Measurements from ENCODE around the gene RASGEF1B. TPM values are rescaled to one million over a fixed set of nuclear protein-coding genes. Genes with fewer than 3 reads are reported as not detected.

Gene RASGEF1B
- total RNA-seq, 1 experiment from 2014 or later = 1.4 TPM

- no TSS peak for BruUV-seq (replicated peaks)
- CTCF ChIA-PET = no interaction called here
- H3K9ac ChIP-seq (ENCODE audit: low read length) = no peak overlapping the region
- no peak overlapping the region for H3K27ac ChIP-seq (ENCODE audit: low read length)
- no peak for TF ChIP-seq EZH2phosphoT487 (IDR thresholded peaks at IDR 0.05; ENCODE audit: borderline replicate concordance, low read length)
- TF ChIP-seq, protein P1, sequence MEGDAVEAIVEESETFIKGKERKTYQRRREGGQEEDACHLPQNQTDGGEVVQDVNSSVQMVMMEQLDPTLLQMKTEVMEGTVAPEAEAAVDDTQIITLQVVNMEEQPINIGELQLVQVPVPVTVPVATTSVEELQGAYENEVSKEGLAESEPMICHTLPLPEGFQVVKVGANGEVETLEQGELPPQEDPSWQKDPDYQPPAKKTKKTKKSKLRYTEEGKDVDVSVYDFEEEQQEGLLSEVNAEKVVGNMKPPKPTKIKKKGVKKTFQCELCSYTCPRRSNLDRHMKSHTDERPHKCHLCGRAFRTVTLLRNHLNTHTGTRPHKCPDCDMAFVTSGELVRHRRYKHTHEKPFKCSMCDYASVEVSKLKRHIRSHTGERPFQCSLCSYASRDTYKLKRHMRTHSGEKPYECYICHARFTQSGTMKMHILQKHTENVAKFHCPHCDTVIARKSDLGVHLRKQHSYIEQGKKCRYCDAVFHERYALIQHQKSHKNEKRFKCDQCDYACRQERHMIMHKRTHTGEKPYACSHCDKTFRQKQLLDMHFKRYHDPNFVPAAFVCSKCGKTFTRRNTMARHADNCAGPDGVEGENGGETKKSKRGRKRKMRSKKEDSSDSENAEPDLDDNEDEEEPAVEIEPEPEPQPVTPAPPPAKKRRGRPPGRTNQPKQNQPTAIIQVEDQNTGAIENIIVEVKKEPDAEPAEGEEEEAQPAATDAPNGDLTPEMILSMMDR (conservative IDR thresholded peaks at IDR 0.05; ENCODE audit: low read depth, low read length) = no peak
- no peak for TF ChIP-seq EZH2 (IDR thresholded peaks at IDR 0.05; ENCODE audit: low read length, unreplicated experiment)
- POLR2A ChIA-PET (ENCODE audit: unreplicated experiment) = no interaction called here
- H3K4me2 ChIP-seq (ENCODE audit: low read length) = no peak overlapping the region
- DNase-seq = no peak
- H3K27me3 ChIP-seq (ENCODE audit: low read length) = peaks cover 13% of the 10 kb centered on the region; the same call in 1 of the 2 replicates
- H3K4me1 ChIP-seq (ENCODE audit: insufficient read depth, low read length) = no peaks in the 10 kb centered on the region
- no peaks in the 10 kb centered on the region for H3K9me3 ChIP-seq (ENCODE audit: low read length)
- ATAC-seq = no peak
- no peaks in the 10 kb centered on the region for H4K20me1 ChIP-seq (ENCODE audit: low read length)
- no peaks in the 10 kb centered on the region for H3K79me2 ChIP-seq (ENCODE audit: low read length)
- intact Hi-C loops (cut with micrococcal nuclease) = no loop called here
- H3F3A ChIP-seq (ENCODE audit: low read length, unreplicated experiment) = no peaks in the 10 kb centered on the region
- no peaks in the 10 kb centered on the region for H3K36me3 ChIP-seq (ENCODE audit: low read depth, low read length)
- H3K4me3 ChIP-seq (ENCODE audit: low read length) = no peak overlapping the region
- H3K9me2 ChIP-seq (replicated peaks; ENCODE audit: low read length) = no peaks in the 10 kb centered on the region
- H2AFZ ChIP-seq (ENCODE audit: low read length) = no peak overlapping the region
Observed at GRCh38 chr4:81510643-81511178, 39.0 kb upstream of the RASGEF1B start.

- Histone ChIP-seq H3K27me3 (ENCODE audit: low read length) (peaks cover 13% of the 10 kb centered on the region; the same call in 1 of the 2 replicates), H3K27ac (ENCODE audit: low read length) (no peak overlapping the region), H3K9me3 (ENCODE audit: low read length) (no peaks in the 10 kb centered on the region), H3K9ac (ENCODE audit: low read length) (no peak overlapping the region), H3K79me2 (ENCODE audit: low read length) (no peaks in the 10 kb centered on the region), H3K4me1 (ENCODE audit: insufficient read depth, low read length) (no peaks in the 10 kb centered on the region), H3K4me3 (ENCODE audit: low read length) (no peak overlapping the region), H3K4me2 (ENCODE audit: low read length) (no peak overlapping the region), H3F3A (ENCODE audit: low read length, unreplicated experiment) (no peaks in the 10 kb centered on the region), H4K20me1 (ENCODE audit: low read length) (no peaks in the 10 kb centered on the region), H3K36me3 (ENCODE audit: low read depth, low read length) (no peaks in the 10 kb centered on the region), H3K9me2 (replicated peaks; ENCODE audit: low read length) (no peaks in the 10 kb centered on the region), H2AFZ (ENCODE audit: low read length) (no peak overlapping the region)
- ChIA-PET POLR2A (ENCODE audit: unreplicated experiment) (no interaction called here), CTCF (no interaction called here)
- ATAC-seq = no peak
- TF ChIP-seq, protein P1 (conservative IDR thresholded peaks at IDR 0.05; ENCODE audit: low read depth, low read length) = no peak
- TF ChIP-seq EZH2 (IDR thresholded peaks at IDR 0.05; ENCODE audit: low read length, unreplicated experiment) (no peak), EZH2phosphoT487 (IDR thresholded peaks at IDR 0.05; ENCODE audit: borderline replicate concordance, low read length) (no peak)
- no TSS peak for BruUV-seq (replicated peaks)
- intact Hi-C loops (cut with micrococcal nuclease) = no loop called here
- DNase-seq = no peak
Observed at GRCh38 chr4:81509822-81510221, 38.1 kb upstream of the RASGEF1B start.

DNA sequence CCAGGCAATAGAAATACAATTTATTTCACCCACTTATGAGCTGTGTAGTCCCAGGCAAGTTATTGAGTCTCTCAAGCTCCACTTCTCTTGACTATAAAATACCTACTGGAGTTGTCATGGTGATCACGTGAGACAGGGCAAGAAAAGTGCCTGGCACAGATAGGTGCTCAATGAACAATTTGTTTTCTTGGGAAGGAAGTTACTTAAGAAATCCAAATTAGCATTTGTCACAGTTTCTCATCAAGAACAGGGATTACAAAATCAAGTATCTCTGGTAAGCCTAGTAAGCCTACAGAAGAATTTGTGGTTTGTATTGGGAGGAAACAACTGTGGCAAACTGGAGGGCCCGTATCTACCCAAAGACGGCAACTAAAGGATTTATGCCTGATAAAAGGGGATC, 37.5 kb upstream of the RASGEF1B start:
- no peak overlapping the region for H3K9ac ChIP-seq (ENCODE audit: low read length)
- CTCF ChIA-PET = no interaction called here
- no peaks in the 10 kb centered on the region for H3K4me1 ChIP-seq (ENCODE audit: insufficient read depth, low read length)
- no peak overlapping the region for H3K27ac ChIP-seq (ENCODE audit: low read length)
- no peak overlapping the region for H3K4me2 ChIP-seq (ENCODE audit: low read length)
- H3K4me3 ChIP-seq (ENCODE audit: low read length) = no peak overlapping the region
- no peak for ATAC-seq
- no peaks in the 10 kb centered on the region for H4K20me1 ChIP-seq (ENCODE audit: low read length)
- TF ChIP-seq, protein P1 (conservative IDR thresholded peaks at IDR 0.05; ENCODE audit: low read depth, low read length) = no peak
- no peak for TF ChIP-seq EZH2 (IDR thresholded peaks at IDR 0.05; ENCODE audit: low read length, unreplicated experiment)
- no peaks in the 10 kb centered on the region for H3F3A ChIP-seq (ENCODE audit: low read length, unreplicated experiment)
- BruUV-seq (replicated peaks) = no TSS peak
- POLR2A ChIA-PET (ENCODE audit: unreplicated experiment) = no interaction called here
- H3K9me2 ChIP-seq (replicated peaks; ENCODE audit: low read length) = no peaks in the 10 kb centered on the region
- DNase-seq = no peak
- no peaks in the 10 kb centered on the region for H3K79me2 ChIP-seq (ENCODE audit: low read length)
- no peaks in the 10 kb centered on the region for H3K9me3 ChIP-seq (ENCODE audit: low read length)
- intact Hi-C loops (cut with micrococcal nuclease) = no loop called here
- no peak overlapping the region for H2AFZ ChIP-seq (ENCODE audit: low read length)
- H3K27me3 ChIP-seq (ENCODE audit: low read length) = peaks cover 13% of the 10 kb centered on the region; the same call in 1 of the 2 replicates
- H3K36me3 ChIP-seq (ENCODE audit: low read depth, low read length) = no peaks in the 10 kb centered on the region

Data from PC-3 (cell line).